Fibroblast of the aortic adventitia (primary cell): ENCODE results near the gene NPNT. TPM values are rescaled to one million over a fixed set of nuclear protein-coding genes. Genes with fewer than 3 reads are reported as not detected.

Source experiments
- DNase-seq: peaks from one replicate; pipeline ENCODE4 v3.0.0-alpha.2; 2010; ENCODE audit warnings: low read depth
- H3K4me3 ChIP-seq: 2 replicates; pipeline ENCODE4 v1.5.1; 2011; ENCODE audit warnings: low read depth, mild to moderate bottlenecking, control low read depth, low read length, moderate library complexity
- total RNA-seq: library from RNA; depleted of rRNA; stranded (reverse); fragments of >200 nt; gene quantifications from 2 replicates; pipeline ENCODE4 v1.2.3, GENCODE V29; 2012; ENCODE audit warnings: low replicate concordance
- TF ChIP-seq, protein P1 (sequence below): IDR thresholded peaks from 2 replicates; pipeline ENCODE4 v1.5.1; 2011; ENCODE audit warnings: mild to moderate bottlenecking, low read length, control low read depth, inconsistent platforms; ENCODE audit not compliant: insufficient read depth

Gene NPNT
- total RNA-seq, 1 donor: not detected

DNA sequence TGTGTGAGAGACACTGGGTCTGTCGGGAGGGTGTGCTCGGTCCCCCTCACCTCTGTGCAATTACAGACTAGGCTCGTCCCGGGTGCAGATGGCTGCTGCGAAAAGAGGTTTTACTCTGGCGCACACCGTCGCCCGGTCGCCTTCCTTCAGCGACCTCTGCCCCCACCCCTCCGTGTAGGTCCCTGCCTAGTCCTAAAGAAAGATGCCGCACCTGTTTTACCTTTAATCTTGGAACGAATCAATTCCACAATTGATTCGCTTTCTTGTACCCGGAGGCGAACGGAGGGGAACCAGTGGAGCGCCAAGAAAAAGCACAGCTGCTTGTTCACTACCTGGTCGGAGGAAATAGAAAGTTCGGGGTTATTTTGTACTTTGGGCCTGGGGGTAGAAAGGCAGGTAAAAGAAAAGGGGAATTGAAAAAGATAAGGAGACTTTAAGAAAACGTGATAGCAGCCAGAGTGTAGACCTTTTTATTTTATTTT, 1.2 kb downstream of the NPNT start:
- TF ChIP-seq, protein P1, sequence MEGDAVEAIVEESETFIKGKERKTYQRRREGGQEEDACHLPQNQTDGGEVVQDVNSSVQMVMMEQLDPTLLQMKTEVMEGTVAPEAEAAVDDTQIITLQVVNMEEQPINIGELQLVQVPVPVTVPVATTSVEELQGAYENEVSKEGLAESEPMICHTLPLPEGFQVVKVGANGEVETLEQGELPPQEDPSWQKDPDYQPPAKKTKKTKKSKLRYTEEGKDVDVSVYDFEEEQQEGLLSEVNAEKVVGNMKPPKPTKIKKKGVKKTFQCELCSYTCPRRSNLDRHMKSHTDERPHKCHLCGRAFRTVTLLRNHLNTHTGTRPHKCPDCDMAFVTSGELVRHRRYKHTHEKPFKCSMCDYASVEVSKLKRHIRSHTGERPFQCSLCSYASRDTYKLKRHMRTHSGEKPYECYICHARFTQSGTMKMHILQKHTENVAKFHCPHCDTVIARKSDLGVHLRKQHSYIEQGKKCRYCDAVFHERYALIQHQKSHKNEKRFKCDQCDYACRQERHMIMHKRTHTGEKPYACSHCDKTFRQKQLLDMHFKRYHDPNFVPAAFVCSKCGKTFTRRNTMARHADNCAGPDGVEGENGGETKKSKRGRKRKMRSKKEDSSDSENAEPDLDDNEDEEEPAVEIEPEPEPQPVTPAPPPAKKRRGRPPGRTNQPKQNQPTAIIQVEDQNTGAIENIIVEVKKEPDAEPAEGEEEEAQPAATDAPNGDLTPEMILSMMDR: no peak
- no peak overlapping the region for H3K4me3 ChIP-seq
- DNase-seq: no peak

DNA sequence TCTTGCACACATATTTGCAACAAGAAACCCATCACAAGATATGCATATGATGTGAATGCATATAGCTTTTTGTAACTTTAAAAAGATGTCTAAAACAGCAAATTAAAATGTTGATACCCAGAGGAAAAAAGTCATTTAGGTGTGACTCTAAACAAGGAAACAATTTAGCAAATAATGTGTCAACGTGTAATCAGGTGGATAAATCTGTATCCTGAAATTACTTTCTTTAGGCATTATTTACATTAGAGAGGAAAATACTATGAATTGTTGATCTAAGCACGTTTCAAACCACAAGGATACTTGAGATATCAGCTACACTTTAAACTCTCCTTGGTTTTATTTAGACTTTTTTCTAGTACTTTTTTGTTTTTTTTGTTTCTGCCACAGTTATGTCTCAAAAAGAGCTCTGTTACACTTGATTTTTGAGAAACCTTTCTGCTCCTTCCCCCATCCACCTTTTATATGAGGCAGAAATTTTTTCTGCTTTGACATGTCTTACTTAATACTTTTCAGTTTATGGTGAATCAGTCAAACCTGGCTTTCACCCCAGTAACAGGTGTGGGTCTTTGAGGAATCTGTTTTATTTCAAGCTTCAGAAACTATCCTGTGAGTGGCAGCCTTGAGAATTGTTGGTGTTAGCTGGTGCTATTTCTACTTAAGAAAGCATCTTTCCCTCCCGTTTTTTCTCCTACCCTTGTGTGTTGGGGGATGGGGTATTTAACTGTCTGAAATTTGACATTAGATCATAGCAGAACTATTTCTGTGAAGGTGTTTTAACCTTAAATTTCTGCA, 1.9 kb downstream of the NPNT start:
- TF ChIP-seq, protein P1: no peak
- DNase-seq: no peak
- no peak overlapping the region for H3K4me3 ChIP-seq

DNA sequence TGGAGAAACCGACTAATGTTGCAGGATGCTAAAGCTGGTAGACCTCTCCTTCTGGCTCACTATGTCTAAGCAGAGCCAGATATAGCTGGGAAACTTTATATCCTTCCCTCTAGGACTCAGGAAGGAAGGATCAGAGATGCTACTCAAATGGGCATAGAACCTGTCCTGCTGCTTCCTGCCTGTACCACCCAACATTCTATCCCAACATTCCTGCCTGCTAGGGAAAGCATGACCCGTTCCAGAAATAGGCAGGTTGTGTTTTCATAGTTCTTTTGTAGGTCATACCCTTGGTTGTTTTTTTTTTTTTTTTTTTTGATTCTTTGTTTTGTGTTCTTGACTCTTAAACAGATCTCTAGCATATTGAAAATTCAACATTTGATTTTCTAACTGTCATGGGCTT, 5.3 kb downstream of the NPNT start:
- no peak for DNase-seq
- TF ChIP-seq, protein P1: no peak
- no peak overlapping the region for H3K4me3 ChIP-seq

DNA sequence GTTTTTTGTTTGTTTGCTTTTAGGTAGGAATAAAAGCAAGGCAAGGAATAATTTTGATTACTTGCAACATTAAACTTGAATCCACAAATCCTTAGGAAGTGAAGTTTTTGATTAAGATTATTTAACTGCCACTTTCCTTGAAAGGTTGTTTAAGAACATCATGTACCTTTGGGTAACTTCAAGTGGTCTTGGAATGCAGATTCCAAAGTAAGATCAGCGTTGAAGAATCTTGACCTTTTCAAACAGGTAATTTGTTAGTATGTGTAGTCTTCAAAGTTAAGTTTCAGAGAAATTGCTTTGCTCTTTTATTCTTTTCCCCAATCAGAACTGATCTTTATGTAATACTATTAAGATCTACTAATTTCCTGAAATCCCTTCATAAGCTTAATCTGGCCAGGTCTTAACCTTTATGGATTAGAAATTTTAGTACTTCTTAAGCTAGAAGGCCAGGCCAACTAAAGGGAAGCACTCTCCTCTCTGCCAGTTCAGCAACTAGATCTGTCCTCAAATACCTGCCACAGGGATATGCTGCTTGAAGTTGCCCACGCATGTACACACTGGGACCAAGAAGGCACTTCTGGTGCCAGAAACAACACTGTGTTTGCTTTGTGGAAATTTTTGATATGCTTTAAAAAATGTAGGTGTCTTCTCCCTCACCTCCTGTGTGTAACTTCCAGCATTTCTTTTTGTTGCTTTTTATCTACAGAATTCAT, 7.4 kb downstream of the NPNT start:
- no peak overlapping the region for H3K4me3 ChIP-seq
- TF ChIP-seq, protein P1: no peak
- DNase-seq: no peak

DNA sequence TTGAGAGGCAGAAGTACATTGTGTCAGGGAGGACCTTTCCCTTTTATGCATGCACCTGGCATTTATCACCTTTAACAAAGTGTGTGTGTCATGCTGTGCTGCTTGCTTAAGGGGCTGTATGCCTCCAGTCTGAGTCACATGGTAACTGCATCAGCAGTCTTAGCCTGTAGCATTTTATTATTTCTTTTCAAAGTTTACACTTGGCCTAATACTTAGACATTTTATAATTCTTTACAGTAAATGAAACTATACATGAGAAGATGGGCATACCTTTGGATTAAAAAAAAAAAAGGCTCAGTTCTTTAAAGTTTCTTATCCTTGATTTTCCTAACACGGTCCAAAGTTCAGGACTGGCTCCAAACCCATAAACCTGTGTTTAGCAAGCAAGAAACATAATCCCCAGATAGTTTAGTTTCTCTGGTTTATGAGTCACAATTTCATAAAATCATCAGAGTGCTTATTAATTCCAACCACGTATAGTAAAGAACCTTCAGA, 14.6 kb downstream of the NPNT start:
- TF ChIP-seq, protein P1: no peak
- DNase-seq: no peak
- no peak overlapping the region for H3K4me3 ChIP-seq

DNA sequence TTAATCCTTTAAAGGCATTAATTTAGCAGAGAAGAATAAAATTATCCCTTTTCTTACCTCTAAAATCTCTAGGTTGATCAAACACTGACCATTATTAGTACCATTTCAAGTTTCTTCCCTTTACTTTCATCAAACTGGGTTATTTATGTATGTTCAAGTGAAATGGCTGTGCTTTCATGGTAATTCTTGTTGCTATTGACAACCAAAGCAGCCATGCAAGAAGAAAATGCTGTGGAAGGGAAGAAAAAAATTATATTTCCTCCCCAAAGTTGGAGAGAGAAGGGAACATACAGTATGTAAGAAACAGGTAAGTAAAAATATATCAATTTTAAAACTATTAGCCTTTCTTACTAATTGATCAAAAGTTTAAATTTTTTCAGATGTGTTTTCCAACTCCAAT, 16.2 kb downstream of the NPNT start:
- DNase-seq: no peak
- TF ChIP-seq, protein P1: no peak
- no peak overlapping the region for H3K4me3 ChIP-seq
